NCI-H128 (cell line): ENCODE results near the gene CIAO3.

Source experiments
- DNase-seq: peaks from one replicate; lab custom pipeline; 2025; ENCODE audit not compliant: unreplicated experiment; lab: John Stamatoyannopoulos, UW

Gene CIAO3

GRCh38 chr16:679814-680624 lies 60.8 kb downstream of the CIAO3 start, which contains the start of gene STUB1:
Gene STUB1 (plus strand): TSS chr16:680410. CDS start chr16:680526, 116 bp downstream.
- DNase-seq: peak; percentile 25
